ENCODE data around the gene POLR3B. TPM values are rescaled to one million over a fixed set of nuclear protein-coding genes. Genes with fewer than 3 reads are reported as not detected.

Gene POLR3B
- total and polyA plus RNA-seq, 2 of the 8 experiments (the other 6 are each of a cell fraction or from before 2014, with no cell fraction given), result 5.0 to 13.2 TPM

- DNase-seq (ENCODE audit: low read depth in 1 of 2, low spot score in 2 of 2) (no peak), FAIRE-seq (no peak)
- no peak overlapping the region for H4K5ac ChIP-seq (ENCODE audit: insufficient read length, low read depth, low read length)
- no peak overlapping the region for H3K4ac ChIP-seq (replicated peaks; ENCODE audit: insufficient read length, low read depth, low read length)
- no peak overlapping the region for H2AK5ac ChIP-seq (ENCODE audit: low read depth, low read length)
- H3K79me1 ChIP-seq (ENCODE audit: low read depth, low read length), result 0 out of 2 replicates have a peak, but pooled peaks cover 2% of the 10 kb centered on the region
- no peak overlapping the region for H3K14ac ChIP-seq (ENCODE audit: insufficient read length)
- H2BK120ac ChIP-seq (replicated peaks; ENCODE audit: low read depth, low read length), result no peak overlapping the region
- no peaks in the 10 kb centered on the region; the same call in 1 of the 2 replicates for H3K23me2 ChIP-seq (ENCODE audit: low read depth, low read length)
- no peak overlapping the region for H3K9ac ChIP-seq (replicated peaks in 1 of 4; ENCODE audit: extremely low read depth in 1 of 4, low read depth in 3 of 4, low read length in 3 of 4)
- H3K27me3 ChIP-seq (replicated peaks in 1 of 4; ENCODE audit: control insufficient read depth in 3 of 4, extremely low read depth in 1 of 4, insufficient read depth in 3 of 4, low read length in 3 of 4), result peaks cover 0 to 5% (median 1%) of the 10 kb centered on the region in 4 experiments; a peak in 3 of 7 replicates
- H4K8ac ChIP-seq (ENCODE audit: extremely low read depth, insufficient read depth, low read length), result no peak overlapping the region
- no peak overlapping the region for H3K56ac ChIP-seq (replicated peaks; ENCODE audit: insufficient read length, low read depth, low read length)
- H3K36me3 ChIP-seq (ENCODE audit: control insufficient read depth in 2 of 4, insufficient read depth in 4 of 4, low read length in 3 of 4), result peaks cover 0 to 3% (median 0%) of the 10 kb centered on the region in 4 experiments; a peak in 1 of 8 replicates
- no peak overlapping the region for H3K4me3 ChIP-seq (ENCODE audit: extremely low read depth in 1 of 4, insufficient read depth in 2 of 4, low read depth in 3 of 4, low read length in 4 of 4)
- H3K27ac ChIP-seq (ENCODE audit: low read depth, low read length), result no peak overlapping the region
- H4K20me1 ChIP-seq (replicated peaks in 1 of 2; ENCODE audit: control insufficient read depth in 1 of 2, insufficient read depth in 2 of 2, low read length in 2 of 2), result no peaks in the 10 kb centered on the region
- no peaks in the 10 kb centered on the region for H3K9me3 ChIP-seq (ENCODE audit: insufficient read depth in 2 of 2, low read depth in 1 of 2, low read length in 1 of 2)
- no peak overlapping the region for H2BK20ac ChIP-seq (ENCODE audit: low read length)
- no peak overlapping the region for H2AFZ ChIP-seq (ENCODE audit: low read length)
- no peaks in the 10 kb centered on the region for H3K79me2 ChIP-seq (ENCODE audit: control insufficient read depth in 1 of 2, insufficient read depth in 2 of 2, low read length in 2 of 2)
- no peak overlapping the region for H3K18ac ChIP-seq (ENCODE audit: extremely low read depth, low read length)
- H3K4me1 ChIP-seq (replicated peaks in 1 of 4; ENCODE audit: control insufficient read depth in 3 of 4, insufficient read depth in 4 of 4, low read length in 3 of 4), result no peaks in the 10 kb centered on the region
- ChIA-PET POLR2A (ENCODE audit: partially characterized antibody) (no interaction called here), CTCF (ENCODE audit: partially characterized antibody) (interaction anchor here (1.0 to 1.5 kb wide), 3 partner anchors 11 to 151 kb away, joined by 3 to 4 read pairs (median 3); no protein-coding TSS in a partner anchor)
- no peak overlapping the region for H2BK12ac ChIP-seq (ENCODE audit: low read depth, low read length)
- H3K23ac ChIP-seq (ENCODE audit: insufficient read length), result no peak overlapping the region
- no peak overlapping the region for H3K4me2 ChIP-seq (ENCODE audit: insufficient read depth in 1 of 2, low read depth in 2 of 2, low read length in 2 of 2)
- H2BK15ac ChIP-seq (ENCODE audit: low read length), result no peak overlapping the region
- H4K91ac ChIP-seq (replicated peaks; ENCODE audit: insufficient read length, low read length), result no peak overlapping the region
- H2BK5ac ChIP-seq (ENCODE audit: low read depth, low read length), result no peak overlapping the region
- 85% methylated on average over 7 of the region's 7 CpGs; no CpG with 5 or more reads in 1 of the 2 experiments for WGBS, 2 experiments (ENCODE audit: extremely low coverage in 1 of 2, insufficient coverage in 1 of 2, insufficient read length in 1 of 2, insufficient replicate concordance in 2 of 2, low coverage in 1 of 2, low lambda C conversion rate in 2 of 2, missing lambda C conversion rate in 1 of 2)
- TF ChIP-seq ATF2 (IDR thresholded peaks at IDR 0.05; ENCODE audit: low read length) (no peak), EP300 (IDR thresholded peaks at IDR 0.05; ENCODE audit: borderline replicate concordance in 1 of 2, low read depth in 2 of 2, low read length in 2 of 2) (no peak), CBX8 (IDR thresholded peaks at IDR 0.05; ENCODE audit: borderline replicate concordance, low read depth, low read length) (no peak), KDM4A (IDR thresholded peaks at IDR 0.05; ENCODE audit: low read depth, low read length, severe bottlenecking) (no peak), ZNF274 (IDR thresholded peaks at IDR 0.05; ENCODE audit: borderline replicate concordance, extremely low read depth, low read length) (no peak), POLR2AphosphoS5 (IDR thresholded peaks at IDR 0.05; ENCODE audit: low read depth, low read length) (no peak), SRF (IDR thresholded peaks at IDR 0.05; ENCODE audit: low read depth, low read length) (no peak), MAFK (IDR thresholded peaks at IDR 0.05; ENCODE audit: low read depth, low read length) (no peak)
Observed at GRCh38 chr12:106321139-106321850, 36.3 kb upstream of the POLR3B start.

All from H1 (cell line).